Measurements from ENCODE around the gene SYNM. TPM values are rescaled to one million over a fixed set of nuclear protein-coding genes. Genes with fewer than 3 reads are reported as not detected.
"Not testable (repeated sequence)": the region's sequence is repeated elsewhere in the genome, so short reads cannot be mapped to it uniquely, and the experiment has no call there.

SYNM gene
- total RNA-seq (1 to 10 TPM; 2.3 to 2.4 TPM), polyA plus RNA-seq (0.56 TPM)

GRCh38 chr15:99104788-99105513 is at the start of gene SYNM:
TSS of gene SYNM (plus strand) at chr15:99105080. CDS start at chr15:99105200, 120 bp downstream.
- Mint-ChIP-seq H3K27me3 (peaks cover 7 to 41% of the 10 kb centered on the region in 2 donors), H3K4me3 (peak within 1 kb of the TSS; percentile 38 to 79 (median 67)), H3K27ac (peak within 1 kb of the TSS in 2 of 8 donors; percentile 51 to 53), H3K36me3 (peaks cover 0 to 5% (median 0%) of the 10 kb centered on the region in 3 donors), H3K4me1 (peaks cover 15 to 48% (median 18%) of the 10 kb centered on the region in 3 donors), H3K9me3 (no peaks in the 10 kb centered on the region)
- Histone ChIP-seq H3K4me1 (ENCODE audit: insufficient read depth, low read length) (peaks cover 10% of the 10 kb centered on the region), H3K4me3 (ENCODE audit: low read length) (peak within 1 kb of the TSS; percentile 37), H3K27ac (ENCODE audit: low read depth, low read length) (peak within 1 kb of the TSS; percentile 47), H3K9me3 (ENCODE audit: low read length) (no peaks in the 10 kb centered on the region), H3K27me3 (ENCODE audit: insufficient read depth, low read length, poor library complexity, severe bottlenecking) (peaks cover 4% of the 10 kb centered on the region), H3K36me3 (ENCODE audit: insufficient read depth, low read length) (no peaks in the 10 kb centered on the region)
- POLR2A ChIA-PET, result no interaction called here
- peak in 1 of 5 donors; percentile 12 for DNase-seq
- CTCF ChIA-PET, result interaction anchor here (0.7 to 2.9 kb wide), 5 partner anchors 30 to 1245 kb away, joined by 3 to 21 read pairs (median 4); no protein-coding TSS in a partner anchor

GRCh38 chr15:99055555-99056134 is 49.2 kb upstream of the SYNM start:
- H3K36me3 ChIP-seq (ENCODE audit: insufficient read depth, low read length), result no peaks in the 10 kb centered on the region
- ChIA-PET POLR2A (no interaction called here), CTCF (no interaction called here)
- peaks cover 9 to 19% (median 11%) of the 10 kb centered on the region in 3 donors for H3K4me1 Mint-ChIP-seq
- H3K9me3 Mint-ChIP-seq, result peaks cover 0 to 5% (median 0%) of the 10 kb centered on the region in 5 donors
- no peak overlapping the region for H3K27ac Mint-ChIP-seq
- H3K27me3 Mint-ChIP-seq, result peaks cover 12 to 40% of the 10 kb centered on the region in 2 donors
- no peak overlapping the region for H3K4me3 ChIP-seq (ENCODE audit: low read length)
- no peak for DNase-seq
- peaks cover 6% of the 10 kb centered on the region for H3K27me3 ChIP-seq (ENCODE audit: insufficient read depth, low read length, poor library complexity, severe bottlenecking)
- no peak overlapping the region for H3K27ac ChIP-seq (ENCODE audit: low read depth, low read length)
- no peaks in the 10 kb centered on the region for H3K9me3 ChIP-seq (ENCODE audit: low read length)
- no peaks in the 10 kb centered on the region for H3K36me3 Mint-ChIP-seq
- no peak overlapping the region for H3K4me3 Mint-ChIP-seq
- H3K4me1 ChIP-seq (ENCODE audit: insufficient read depth, low read length), result peaks cover 3% of the 10 kb centered on the region

GRCh38 chr15:99057020-99057419 is 47.9 kb upstream of the SYNM start:
- no peaks in the 10 kb centered on the region for H3K36me3 Mint-ChIP-seq
- Histone ChIP-seq H3K4me3 (ENCODE audit: low read length) (no peak overlapping the region), H3K36me3 (ENCODE audit: insufficient read depth, low read length) (no peaks in the 10 kb centered on the region), H3K4me1 (ENCODE audit: insufficient read depth, low read length) (peaks cover 3% of the 10 kb centered on the region), H3K27ac (ENCODE audit: low read depth, low read length) (no peak overlapping the region), H3K27me3 (ENCODE audit: insufficient read depth, low read length, poor library complexity, severe bottlenecking) (peaks cover 6% of the 10 kb centered on the region), H3K9me3 (ENCODE audit: low read length) (no peaks in the 10 kb centered on the region)
- H3K4me3 Mint-ChIP-seq, result no peak overlapping the region
- peaks cover 0 to 5% (median 0%) of the 10 kb centered on the region in 5 donors for H3K9me3 Mint-ChIP-seq
- ChIA-PET CTCF (no interaction called here), POLR2A (no interaction called here)
- peaks cover 8 to 18% (median 11%) of the 10 kb centered on the region in 3 donors for H3K4me1 Mint-ChIP-seq
- no peak overlapping the region for H3K27ac Mint-ChIP-seq
- H3K27me3 Mint-ChIP-seq, result peaks cover 23 to 53% of the 10 kb centered on the region in 2 donors
- no peak for DNase-seq

GRCh38 chr15:99057697-99058420 is 47.0 kb upstream of the SYNM start:
- CTCF ChIA-PET, result interaction anchor here (0.6 to 1.1 kb wide), 2 partner anchors 19 to 278 kb away, joined by 3 read pairs; no protein-coding TSS in a partner anchor
- DNase-seq, result no peak
- no peaks in the 10 kb centered on the region for H3K4me1 ChIP-seq (ENCODE audit: insufficient read depth, low read length)
- H3K27me3 ChIP-seq (ENCODE audit: insufficient read depth, low read length, poor library complexity, severe bottlenecking), result peaks cover 6% of the 10 kb centered on the region
- H3K9me3 ChIP-seq (ENCODE audit: low read length), result no peaks in the 10 kb centered on the region
- H3K4me3 ChIP-seq (ENCODE audit: low read length), result no peak overlapping the region
- Mint-ChIP-seq H3K4me3 (peak overlapping the region; percentile 51 to 71 (median 65)), H3K9me3 (peaks cover 0 to 5% (median 0%) of the 10 kb centered on the region in 5 donors), H3K4me1 (peaks cover 4 to 15% (median 7%) of the 10 kb centered on the region in 3 donors), H3K27ac (no peak overlapping the region), H3K27me3 (peaks cover 23 to 59% of the 10 kb centered on the region in 2 donors), H3K36me3 (no peaks in the 10 kb centered on the region)
- H3K27ac ChIP-seq (ENCODE audit: low read depth, low read length), result no peak overlapping the region
- H3K36me3 ChIP-seq (ENCODE audit: insufficient read depth, low read length), result no peaks in the 10 kb centered on the region
- POLR2A ChIA-PET, result no interaction called here

GRCh38 chr15:99058421-99058870 is 46.4 kb upstream of the SYNM start:
- H3K4me3 ChIP-seq (ENCODE audit: low read length), result no peak overlapping the region

GRCh38 chr15:99059010-99059981 is 45.6 kb upstream of the SYNM start:
- no peak overlapping the region for H3K27ac ChIP-seq (ENCODE audit: low read depth, low read length)
- H3K9me3 Mint-ChIP-seq, result peaks cover 0 to 5% (median 0%) of the 10 kb centered on the region in 5 donors
- POLR2A ChIA-PET, result no interaction called here
- CTCF ChIA-PET, result interaction anchor here (0.6 to 1.3 kb wide), 5 partner anchors 9 to 24 kb away, joined by 3 to 4 read pairs (median 3); no protein-coding TSS in a partner anchor
- no peak overlapping the region for H3K4me3 ChIP-seq (ENCODE audit: low read length)
- peaks cover 23 to 62% of the 10 kb centered on the region in 2 donors for H3K27me3 Mint-ChIP-seq
- H3K4me1 ChIP-seq (ENCODE audit: insufficient read depth, low read length), result no peaks in the 10 kb centered on the region
- H3K4me3 Mint-ChIP-seq, result peak overlapping the region; percentile 49 to 75 (median 68)
- no peaks in the 10 kb centered on the region for H3K36me3 Mint-ChIP-seq
- peaks cover 4 to 15% (median 7%) of the 10 kb centered on the region in 3 donors for H3K4me1 Mint-ChIP-seq
- H3K27me3 ChIP-seq (ENCODE audit: insufficient read depth, low read length, poor library complexity, severe bottlenecking), result peaks cover 6% of the 10 kb centered on the region
- no peaks in the 10 kb centered on the region for H3K9me3 ChIP-seq (ENCODE audit: low read length)
- DNase-seq, result peak in 2 of 5 donors; percentile 23 to 27
- H3K27ac Mint-ChIP-seq, result no peak overlapping the region
- no peaks in the 10 kb centered on the region for H3K36me3 ChIP-seq (ENCODE audit: insufficient read depth, low read length)

More at GRCh38 chr15:99058421-99058870, 46.4 kb upstream of the SYNM start:
- peaks cover 0 to 5% (median 0%) of the 10 kb centered on the region in 5 donors for H3K9me3 Mint-ChIP-seq
- Histone ChIP-seq H3K9me3 (ENCODE audit: low read length) (no peaks in the 10 kb centered on the region), H3K27me3 (ENCODE audit: insufficient read depth, low read length, poor library complexity, severe bottlenecking) (peaks cover 6% of the 10 kb centered on the region), H3K36me3 (ENCODE audit: insufficient read depth, low read length) (no peaks in the 10 kb centered on the region), H3K27ac (ENCODE audit: low read depth, low read length) (no peak overlapping the region), H3K4me1 (ENCODE audit: insufficient read depth, low read length) (no peaks in the 10 kb centered on the region)
- ChIA-PET CTCF (interaction anchor here (1.0 to 1.3 kb wide), 4 partner anchors 10 to 18 kb away, joined by 3 to 4 read pairs (median 3); no protein-coding TSS in a partner anchor), POLR2A (no interaction called here)
- no peak for DNase-seq
- no peaks in the 10 kb centered on the region for H3K36me3 Mint-ChIP-seq
- H3K27ac Mint-ChIP-seq, result no peak overlapping the region
- peaks cover 4 to 15% (median 7%) of the 10 kb centered on the region in 3 donors for H3K4me1 Mint-ChIP-seq
- peaks cover 23 to 59% of the 10 kb centered on the region in 2 donors for H3K27me3 Mint-ChIP-seq
- peak overlapping the region in 6 of 7 donors; percentile 63 to 71 (median 68) for H3K4me3 Mint-ChIP-seq

- CTCF ChIA-PET; H3K27me3 ChIP-seq (ENCODE audit: insufficient read depth, low read length, poor library complexity, severe bottlenecking); H3K36me3 Mint-ChIP-seq; H3K36me3 ChIP-seq (ENCODE audit: insufficient read depth, low read length); POLR2A ChIA-PET; DNase-seq; H3K9me3 Mint-ChIP-seq; H3K4me1 ChIP-seq (ENCODE audit: insufficient read depth, low read length); H3K9me3 ChIP-seq (ENCODE audit: low read length); H3K4me3 ChIP-seq (ENCODE audit: low read length); H3K27ac ChIP-seq (ENCODE audit: low read depth, low read length); H3K27ac Mint-ChIP-seq: not testable (repeated sequence)
- Mint-ChIP-seq H3K4me3 (peak overlapping the region in 4 of 7 donors; percentile 48 to 66 (median 57)), H3K27me3 (peaks cover 22 to 63% of the 10 kb centered on the region in 2 donors), H3K4me1 (peaks cover 4 to 15% (median 7%) of the 10 kb centered on the region in 3 donors)
These were observed 44.7 kb upstream of the SYNM start for GRCh38 chr15:99060186-99060585.

Data from CD8-positive, alpha-beta memory T cell (primary cell).